COLO829 (cell line): ENCODE results near the gene GCK.

Experiments used
- DNase-seq: peaks from one replicate; pipeline ENCODE4 v3.0.0; 2012; ENCODE audit warnings: low spot score

Gene GCK

GRCh38 chr7:44155191-44156185 is 33.8 kb downstream of the GCK start:
- DNase-seq, result no peak

DNA sequence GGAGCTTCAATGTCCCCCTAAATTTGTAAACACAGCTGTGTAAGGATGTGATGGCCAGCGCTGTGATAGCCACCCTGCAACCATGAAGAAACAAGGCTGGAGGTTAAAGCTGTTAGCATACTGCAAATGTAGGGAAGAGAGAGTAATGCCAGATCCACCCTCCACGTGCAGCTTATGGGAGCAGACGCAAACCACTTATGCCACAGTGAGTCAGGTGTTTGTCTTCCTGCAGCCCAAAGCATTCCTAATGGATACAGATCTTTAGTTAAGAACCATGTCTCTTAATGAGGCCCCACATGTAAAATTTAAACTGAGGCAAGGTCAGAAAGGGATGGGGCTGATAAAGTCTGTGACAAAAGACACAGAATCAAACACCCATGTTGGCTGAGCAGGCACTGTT is 34.5 kb downstream of the GCK start:
- DNase-seq, result no peak

GRCh38 chr7:44153948-44154335 is 35.3 kb downstream of the GCK start:
- no peak for DNase-seq

DNA sequence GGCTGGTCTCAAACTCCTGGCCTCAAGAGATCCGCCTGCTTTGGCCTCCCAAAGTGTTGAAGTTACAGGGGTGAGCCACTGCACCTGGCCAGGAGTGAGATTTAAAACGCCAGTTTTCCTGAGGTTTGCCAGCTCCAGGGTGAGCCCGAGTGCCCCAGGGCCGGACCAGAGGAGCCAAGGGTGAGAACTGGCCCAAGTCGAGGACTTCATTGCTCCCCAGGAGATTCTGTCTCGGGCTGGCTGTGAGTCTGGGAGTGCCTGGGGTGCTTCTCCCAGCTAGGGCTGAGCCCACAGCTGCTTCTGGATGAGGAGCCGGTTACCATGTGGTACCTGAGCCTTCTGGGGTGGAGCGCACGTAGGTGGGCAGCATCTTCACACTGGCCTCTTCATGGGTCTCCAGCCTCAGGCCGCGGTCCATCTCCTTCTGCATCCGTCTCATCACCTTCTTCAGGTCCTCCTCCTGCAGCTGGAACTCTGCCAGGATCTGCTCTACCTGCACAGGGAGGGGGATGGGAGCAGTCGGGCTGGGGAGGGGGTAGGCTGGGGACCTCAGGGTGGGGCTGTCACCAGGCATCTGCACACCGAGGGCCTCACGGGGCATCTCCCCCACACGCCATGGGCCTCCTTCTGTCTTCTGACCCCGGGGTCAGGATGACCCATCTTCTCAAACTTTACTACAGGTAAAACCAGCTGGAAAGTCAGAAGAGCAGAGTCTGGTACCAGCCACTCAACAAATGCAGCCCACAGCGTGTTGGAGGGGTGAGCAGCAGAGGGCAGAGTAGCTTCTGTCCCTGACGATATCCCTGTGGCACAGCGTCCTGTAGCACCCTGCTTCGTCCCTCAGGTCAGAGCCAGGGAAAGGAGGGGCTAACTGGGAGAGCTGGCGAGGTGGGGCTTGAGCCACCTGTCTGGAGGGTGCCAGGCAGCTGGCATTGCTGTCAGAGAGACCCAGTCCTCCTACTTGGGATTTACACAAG is 36.0 kb downstream of the GCK start:
- no peak for DNase-seq

GRCh38 chr7:44151956-44152355 is 37.3 kb downstream of the GCK start:
- DNase-seq, result no peak

DNA sequence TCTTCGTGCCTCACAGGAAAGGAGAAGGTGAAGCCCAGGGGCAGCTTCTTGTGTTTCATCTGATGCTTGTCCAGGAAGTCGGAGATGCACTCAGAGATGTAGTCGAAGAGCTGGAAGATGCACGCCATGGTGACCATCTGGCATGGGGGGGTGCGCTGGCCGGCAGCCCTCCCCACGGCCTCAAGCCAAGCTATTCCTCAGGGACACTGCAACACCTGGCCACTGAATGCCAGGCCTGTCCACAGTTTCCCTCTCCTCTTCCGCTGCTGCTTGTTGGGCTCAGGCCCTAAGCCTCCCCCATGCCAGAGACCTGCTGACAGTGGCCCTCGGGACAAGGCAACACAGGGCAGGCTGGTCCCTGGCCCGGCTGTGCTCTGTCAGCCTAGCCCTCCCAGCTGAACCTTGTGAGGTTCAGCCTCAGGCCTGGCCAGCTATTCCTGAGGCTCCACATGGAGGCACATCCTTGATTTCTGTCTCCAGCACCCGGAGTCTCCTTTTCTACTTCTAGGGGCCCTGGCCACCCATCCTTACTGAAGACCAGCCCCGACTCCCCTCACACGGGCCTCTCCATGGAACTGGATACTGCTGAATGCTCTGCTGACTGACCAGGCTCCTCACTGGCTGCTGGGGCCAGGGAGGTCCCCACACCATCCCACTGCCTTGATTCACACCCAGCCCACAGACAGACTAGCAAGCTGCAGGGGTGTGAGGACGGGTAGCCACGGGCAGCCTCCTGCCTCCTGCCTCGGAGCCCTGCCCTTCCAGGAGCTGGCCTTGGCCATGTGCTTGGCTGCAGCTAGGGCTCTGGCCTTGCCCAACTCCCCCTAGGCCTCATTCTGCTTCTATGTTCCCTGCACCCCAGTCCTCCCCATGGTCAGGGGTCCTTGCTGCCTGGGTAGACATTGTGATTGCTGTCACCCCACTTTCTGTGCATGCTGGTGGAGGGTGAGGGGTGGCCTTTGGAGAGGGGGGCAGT is 38.0 kb downstream of the GCK start:
- DNase-seq, result no peak

- DNase-seq, result no peak
These were observed 38.8 kb downstream of the GCK start for GRCh38 chr7:44150466-44150832.

- no peak for DNase-seq
These were observed 39.4 kb downstream of the GCK start for GRCh38 chr7:44149571-44150465.

DNA sequence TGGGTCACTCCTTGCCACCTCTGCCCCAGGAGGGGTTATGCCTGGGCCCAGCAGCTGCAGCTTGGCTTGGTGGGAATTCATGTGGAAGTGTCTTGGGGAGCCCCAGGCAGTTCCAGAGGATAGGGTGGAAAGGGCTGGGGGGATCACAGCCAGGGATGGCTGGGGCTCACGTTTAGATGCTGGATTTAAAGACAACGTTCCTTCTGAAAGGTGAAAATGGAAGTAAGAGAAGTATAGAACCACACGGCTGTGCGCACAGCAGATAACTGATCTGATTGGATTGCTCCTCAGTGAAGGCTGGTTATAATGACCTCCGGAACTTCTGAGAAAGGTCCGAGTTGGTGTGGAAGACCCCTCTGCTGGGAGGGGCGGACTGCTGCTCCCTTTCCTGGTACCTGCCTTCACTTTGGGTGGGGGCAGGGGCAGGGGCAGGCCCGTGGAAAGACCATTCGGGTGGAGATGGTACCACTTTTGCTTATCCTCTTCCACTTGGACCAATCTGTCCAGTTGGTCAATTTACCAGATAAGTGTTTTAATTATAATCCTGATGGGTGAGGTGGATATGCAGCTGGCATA is 40.2 kb downstream of the GCK start:
- DNase-seq, result no peak

DNA sequence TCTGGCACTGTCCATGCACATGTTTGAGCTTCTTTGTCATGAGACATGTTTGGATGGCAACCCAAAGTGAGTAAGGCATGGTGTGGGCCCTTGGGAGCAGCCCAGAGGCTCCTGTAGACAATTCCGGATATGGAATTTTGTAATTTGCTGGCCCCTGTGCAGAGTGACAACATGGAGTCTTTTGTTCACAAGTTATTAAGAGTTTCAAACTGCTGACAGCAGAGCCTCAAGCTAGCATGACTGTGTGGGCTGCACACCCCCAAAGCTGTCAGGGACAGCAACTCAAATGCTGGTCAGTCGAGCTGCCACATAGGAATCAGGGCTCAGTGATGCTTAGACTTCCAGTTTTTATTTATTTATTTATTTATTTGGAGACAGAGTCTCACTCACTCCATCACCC is 41.1 kb downstream of the GCK start:
- DNase-seq, result no peak

GRCh38 chr7:44147026-44147991 is 41.9 kb downstream of the GCK start:
- DNase-seq, result no peak

- DNase-seq, result peak; percentile 62
These were observed 43.0 kb downstream of the GCK start for GRCh38 chr7:44145969-44146911.

GRCh38 chr7:44145479-44145968 is 43.7 kb downstream of the GCK start:
- no peak for DNase-seq

GRCh38 chr7:44144968-44145478 is 44.2 kb downstream of the GCK start:
- no peak for DNase-seq

DNA sequence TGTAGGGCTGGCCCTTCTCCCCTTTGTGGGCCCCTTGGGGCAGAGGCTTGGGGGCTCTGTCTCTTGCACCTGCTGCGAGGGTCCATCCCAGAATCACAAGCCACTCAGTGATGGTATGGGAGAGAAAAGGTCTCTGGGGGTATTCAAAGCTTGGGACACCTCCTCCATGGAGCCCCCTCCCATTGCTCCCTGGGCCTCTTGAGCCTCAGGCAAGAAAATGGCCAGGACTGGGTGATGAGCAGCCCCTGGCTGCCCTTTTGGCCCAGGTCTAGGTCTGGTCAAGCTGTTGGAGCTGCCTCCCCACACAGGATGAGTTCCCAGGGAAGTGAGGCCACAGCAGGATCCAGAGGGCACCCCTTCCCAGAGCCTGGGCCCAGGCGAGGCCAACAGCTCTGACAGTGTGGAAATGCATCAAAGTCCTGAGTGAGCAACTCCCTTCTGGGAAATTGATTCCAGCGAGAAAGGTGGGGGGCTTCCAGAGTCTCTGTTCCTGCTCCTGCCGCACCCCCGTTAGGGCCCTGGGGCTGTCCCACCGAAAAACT is 44.7 kb downstream of the GCK start:
- no peak for DNase-seq

DNA sequence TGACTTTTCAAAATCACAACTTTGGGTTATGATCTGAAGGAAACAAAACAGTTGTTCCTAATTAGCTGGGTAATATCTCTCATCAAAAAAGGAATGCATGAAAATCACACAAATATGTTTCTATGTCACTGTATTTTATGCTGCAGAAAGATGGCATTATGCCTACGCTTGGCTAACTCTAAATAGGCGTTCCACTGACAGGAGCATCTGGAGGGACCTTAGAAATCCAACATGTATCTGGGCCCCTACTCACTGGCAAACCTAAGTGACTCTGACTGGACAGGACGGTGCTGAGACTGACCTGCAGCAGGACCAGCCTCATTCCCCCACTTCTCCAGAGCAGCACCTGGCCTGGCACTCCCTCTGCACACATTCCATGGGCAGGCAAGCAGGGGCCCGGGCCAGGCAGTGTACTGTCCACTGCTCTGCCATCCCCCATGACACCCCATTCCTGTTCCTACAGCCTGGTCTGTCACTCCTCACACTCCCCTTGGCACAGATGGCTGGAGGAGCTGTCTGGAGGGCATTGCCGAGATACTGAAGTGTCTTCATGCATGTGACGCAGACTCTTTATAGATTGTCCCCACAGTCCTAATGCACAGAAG is 45.5 kb downstream of the GCK start:
- DNase-seq, result no peak

DNA sequence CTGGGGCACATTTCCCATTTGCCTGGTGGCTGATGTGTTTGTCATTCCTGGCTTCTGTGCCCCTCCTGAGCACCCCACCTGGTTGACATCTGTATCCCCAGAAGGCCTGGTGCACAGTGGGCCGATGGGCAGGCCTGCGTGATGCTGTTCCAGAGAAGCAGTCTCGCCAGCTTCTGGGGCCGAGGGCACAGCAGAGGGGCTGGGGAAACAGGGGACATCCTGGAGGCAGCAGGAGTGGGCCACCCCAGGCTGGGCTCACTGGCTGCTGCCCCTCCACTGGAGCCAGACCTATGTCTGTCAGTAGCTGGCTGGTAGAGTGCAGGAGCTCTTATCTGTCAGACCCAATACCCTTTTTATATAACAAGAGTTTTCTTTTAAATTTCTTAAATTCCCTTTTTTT is 47.2 kb downstream of the GCK start:
- DNase-seq, result no peak
